Caco-2 (cell line): Measurements from ENCODE around the gene ECHS1. TPM values are rescaled to one million over a fixed set of nuclear protein-coding genes. Genes with fewer than 3 reads are reported as not detected.

ENCODE experiments used
- BruUV-seq: library from RNA; stranded (reverse); fragments of 400-500 nt; replicated peaks from 2 replicates; lab custom pipeline; 2021; lab: Mats Ljungman, UMichigan
- CTCF ChIA-PET: fragments of 300-600 bp; sonication (Branson Sonifier 250); formaldehyde crosslinking; loops from one replicate; lab custom pipeline; 2022; ENCODE audit warnings: antibody characterized with exemption; lab: Charles Lee
- POLR2A ChIA-PET: fragments of 300-600 bp; sonication (Branson Sonifier 250); formaldehyde crosslinking; loops from one replicate; lab custom pipeline; 2022; ENCODE audit warnings: antibody characterized with exemption; lab: Charles Lee
- DNase-seq, 2 experiments: peaks; one replicate each; pipeline versions ENCODE4 v3.0.0 to v3.0.0-alpha.2; 2020 to 2022
- H3K27me3 ChIP-seq: replicated peaks from 2 replicates; pipeline ENCODE4 v1.6.0; 2011; ENCODE audit warnings: low read length; ENCODE audit not compliant: control insufficient read depth, insufficient read depth
- H3K36me3 ChIP-seq: 2 replicates; pipeline ENCODE4 v1.5.1; 2011; ENCODE audit warnings: low read length; ENCODE audit not compliant: control insufficient read depth, insufficient read depth
- H3K4me1 ChIP-seq: fragments of 250-450 bp; sonication (Bioruptor Pico); 2 replicates; pipeline ENCODE4 v1.5.1; 2020; ENCODE audit warnings: mild to moderate bottlenecking
- H3K4me3 ChIP-seq: 2 replicates; pipeline ENCODE4 v1.5.1; 2011; ENCODE audit warnings: low read depth, mild to moderate bottlenecking, control low read depth, low read length
- H3K9me3 ChIP-seq: fragments of 250-450 bp; sonication (Bioruptor Pico); 2 replicates; pipeline ENCODE4 v1.5.1; 2020; ENCODE audit warnings: mild to moderate bottlenecking, moderate library complexity
- H3K27ac Mint-ChIP-seq: one replicate; pipeline ENCODE4 v1.8.0; 2022; ENCODE audit warnings: mixed read lengths; ENCODE audit not compliant: unreplicated experiment
- H3K27me3 Mint-ChIP-seq: one replicate; pipeline ENCODE4 v1.8.0; 2022; ENCODE audit warnings: mixed read lengths; ENCODE audit not compliant: insufficient read depth, unreplicated experiment
- H3K36me3 Mint-ChIP-seq: one replicate; pipeline ENCODE4 v1.8.0; 2022; ENCODE audit warnings: mild to moderate bottlenecking, mixed read lengths; ENCODE audit not compliant: insufficient read depth, unreplicated experiment
- H3K4me1 Mint-ChIP-seq: one replicate; pipeline ENCODE4 v1.8.0; 2022; ENCODE audit warnings: low read depth, mixed read lengths; ENCODE audit not compliant: unreplicated experiment
- H3K4me3 Mint-ChIP-seq: one replicate; pipeline ENCODE4 v1.8.0; 2022; ENCODE audit warnings: mild to moderate bottlenecking, moderate library complexity, mixed read lengths; ENCODE audit not compliant: unreplicated experiment
- H3K9me3 Mint-ChIP-seq: one replicate; pipeline ENCODE4 v1.8.0; 2022; ENCODE audit warnings: mixed read lengths; ENCODE audit not compliant: unreplicated experiment
- CTCF ChIP-seq, 2 experiments: fragments of 200-600 bp in 1 of 2; IDR thresholded peaks; 1 replicate in 1 of 2; 2 replicates in 1 of 2; pipeline versions ENCODE4 v1.5.1 to v1.8.0; 2011 to 2022; ENCODE audit warnings: antibody characterized with exemption in 1 of 2, control low read depth in 1 of 2, inconsistent platforms in 1 of 2, low read depth in 1 of 2, low read length in 1 of 2, mild to moderate bottlenecking in 1 of 2, moderate library complexity in 1 of 2; ENCODE audit not compliant: insufficient read depth in 1 of 2, severe bottlenecking in 1 of 2, unreplicated experiment in 1 of 2
- intact Hi-C: fragments of 100-400 bp; cut with micrococcal nuclease; formaldehyde crosslinking; loops from one replicate; pipeline ENCODE4 v1.10.0; 2022; ENCODE audit not compliant: unreplicated experiment
- total RNA-seq: library from RNA; stranded (reverse); gene quantifications from 2 replicates; pipeline ENCODE4 v1.2.3, GENCODE V29; 2022

Gene ECHS1
- total RNA-seq, 1 experiment from 2014 or later, result 247 TPM

GRCh38 chr10:133366751-133367150 is 6.4 kb downstream of the ECHS1 start:
- H3K36me3 Mint-ChIP-seq, result peaks cover 87% of the 10 kb centered on the region
- DNase-seq, result no peak
- POLR2A ChIA-PET, result no interaction called here

GRCh38 chr10:133366130-133366478 is 7.0 kb downstream of the ECHS1 start:
- peaks cover 89% of the 10 kb centered on the region for H3K36me3 Mint-ChIP-seq

More at GRCh38 chr10:133366751-133367150, 6.4 kb downstream of the ECHS1 start:
- 0 out of 2 replicates have a peak, but pooled peaks cover 5% of the 10 kb centered on the region for H3K4me1 ChIP-seq
- peaks cover 21% of the 10 kb centered on the region for H3K36me3 ChIP-seq
- H3K27ac Mint-ChIP-seq, result no peak overlapping the region
- no TSS peak for BruUV-seq
- H3K4me1 Mint-ChIP-seq, result peaks cover 5% of the 10 kb centered on the region
- CTCF ChIA-PET, result no interaction called here
- no peaks in the 10 kb centered on the region for H3K27me3 ChIP-seq
- no peak overlapping the region for H3K4me3 Mint-ChIP-seq
- H3K9me3 Mint-ChIP-seq, result no peaks in the 10 kb centered on the region
- no peak overlapping the region for H3K4me3 ChIP-seq
- intact Hi-C loops, result no loop called here
- TF ChIP-seq CTCF (IDR thresholded peaks at IDR 0.05; ENCODE audit: insufficient read depth in 1 of 2, low read depth in 1 of 2, low read length in 1 of 2, severe bottlenecking in 1 of 2, unreplicated experiment in 1 of 2), result no peak
- no peaks in the 10 kb centered on the region for H3K27me3 Mint-ChIP-seq
- H3K9me3 ChIP-seq, result no peaks in the 10 kb centered on the region

GRCh38 chr10:133365461-133366129 is 7.6 kb downstream of the ECHS1 start:
- no peak overlapping the region for H3K4me3 Mint-ChIP-seq
- intact Hi-C loops, result no loop called here
- no peak for DNase-seq
- CTCF ChIA-PET, result no interaction called here
- H3K36me3 ChIP-seq, result peaks cover 21% of the 10 kb centered on the region
- no peaks in the 10 kb centered on the region for H3K27me3 Mint-ChIP-seq
- H3K4me1 Mint-ChIP-seq, result peaks cover 15% of the 10 kb centered on the region
- peaks cover 8% of the 10 kb centered on the region for H3K4me1 ChIP-seq
- H3K4me3 ChIP-seq, result no peak overlapping the region
- H3K9me3 ChIP-seq, result no peaks in the 10 kb centered on the region
- H3K27ac Mint-ChIP-seq, result no peak overlapping the region
- TF ChIP-seq CTCF (IDR thresholded peaks at IDR 0.05; ENCODE audit: insufficient read depth in 1 of 2, low read depth in 1 of 2, low read length in 1 of 2, severe bottlenecking in 1 of 2, unreplicated experiment in 1 of 2), result no peak
- H3K27me3 ChIP-seq, result no peaks in the 10 kb centered on the region
- BruUV-seq, result no TSS peak
- no peaks in the 10 kb centered on the region for H3K9me3 Mint-ChIP-seq
- H3K36me3 Mint-ChIP-seq, result peaks cover 89% of the 10 kb centered on the region
- POLR2A ChIA-PET, result no interaction called here

More at GRCh38 chr10:133366130-133366478, 7.0 kb downstream of the ECHS1 start:
- DNase-seq, result no peak
- ChIA-PET CTCF (no interaction called here), POLR2A (no interaction called here)
- no peaks in the 10 kb centered on the region for H3K27me3 ChIP-seq
- TF ChIP-seq CTCF (IDR thresholded peaks at IDR 0.05; ENCODE audit: insufficient read depth in 1 of 2, low read depth in 1 of 2, low read length in 1 of 2, severe bottlenecking in 1 of 2, unreplicated experiment in 1 of 2), result no peak
- H3K27ac Mint-ChIP-seq, result no peak overlapping the region
- no peaks in the 10 kb centered on the region for H3K27me3 Mint-ChIP-seq
- H3K36me3 ChIP-seq, result peaks cover 21% of the 10 kb centered on the region
- peaks cover 11% of the 10 kb centered on the region for H3K4me1 Mint-ChIP-seq
- intact Hi-C loops, result no loop called here
- no peaks in the 10 kb centered on the region for H3K9me3 ChIP-seq
- peaks cover 5% of the 10 kb centered on the region; the same call in 1 of the 2 replicates for H3K4me1 ChIP-seq
- H3K9me3 Mint-ChIP-seq, result no peaks in the 10 kb centered on the region
- H3K4me3 ChIP-seq, result no peak overlapping the region
- no peak overlapping the region for H3K4me3 Mint-ChIP-seq
- no TSS peak for BruUV-seq
